IMR-90 (cell line): ENCODE measurements around the gene NXPE3.

ENCODE experiments used
- BHLHE40 ChIP-seq: fragments of 150-350 bp; IDR thresholded peaks from 2 replicates; pipeline ENCODE4 v1.6.1; 2016; ENCODE audit warnings: mild to moderate bottlenecking, low read depth, low read length
- MXI1 ChIP-seq: IDR thresholded peaks from 2 replicates; pipeline ENCODE4 v1.6.1; 2012; ENCODE audit warnings: low read depth, mild to moderate bottlenecking, low read length, moderate library complexity, borderline replicate concordance
- NFE2L2 ChIP-seq: fragments of 150-350 bp; IDR thresholded peaks from 2 replicates; pipeline ENCODE4 v1.6.1; 2016; ENCODE audit warnings: low read depth, mild to moderate bottlenecking, low read length
- POLR2A ChIP-seq: IDR thresholded peaks from 2 replicates; pipeline ENCODE4 v1.6.1; 2012; ENCODE audit warnings: mild to moderate bottlenecking, low read depth, low read length
- RAD21 ChIP-seq: IDR thresholded peaks from 2 replicates; pipeline ENCODE4 v1.6.1; 2012; ENCODE audit warnings: low read length, improper control_type of control experiment
- RCOR1 ChIP-seq: IDR thresholded peaks from 2 replicates; pipeline ENCODE4 v1.6.1; 2012; ENCODE audit warnings: mild to moderate bottlenecking, low read length, improper control_type of control experiment; ENCODE audit not compliant: insufficient replicate concordance
- TF ChIP-seq, protein P1 (sequence below): conservative IDR thresholded peaks from 2 replicates; pipeline ENCODE4 v1.5.1; 2012; ENCODE audit warnings: mild to moderate bottlenecking, low read depth, low read length, improper control_type of control experiment

GRCh38 chr3:101828276-101828675 is 49.3 kb downstream of the NXPE3 start:
- TF ChIP-seq POLR2A, result no peak
- TF ChIP-seq, protein P1, sequence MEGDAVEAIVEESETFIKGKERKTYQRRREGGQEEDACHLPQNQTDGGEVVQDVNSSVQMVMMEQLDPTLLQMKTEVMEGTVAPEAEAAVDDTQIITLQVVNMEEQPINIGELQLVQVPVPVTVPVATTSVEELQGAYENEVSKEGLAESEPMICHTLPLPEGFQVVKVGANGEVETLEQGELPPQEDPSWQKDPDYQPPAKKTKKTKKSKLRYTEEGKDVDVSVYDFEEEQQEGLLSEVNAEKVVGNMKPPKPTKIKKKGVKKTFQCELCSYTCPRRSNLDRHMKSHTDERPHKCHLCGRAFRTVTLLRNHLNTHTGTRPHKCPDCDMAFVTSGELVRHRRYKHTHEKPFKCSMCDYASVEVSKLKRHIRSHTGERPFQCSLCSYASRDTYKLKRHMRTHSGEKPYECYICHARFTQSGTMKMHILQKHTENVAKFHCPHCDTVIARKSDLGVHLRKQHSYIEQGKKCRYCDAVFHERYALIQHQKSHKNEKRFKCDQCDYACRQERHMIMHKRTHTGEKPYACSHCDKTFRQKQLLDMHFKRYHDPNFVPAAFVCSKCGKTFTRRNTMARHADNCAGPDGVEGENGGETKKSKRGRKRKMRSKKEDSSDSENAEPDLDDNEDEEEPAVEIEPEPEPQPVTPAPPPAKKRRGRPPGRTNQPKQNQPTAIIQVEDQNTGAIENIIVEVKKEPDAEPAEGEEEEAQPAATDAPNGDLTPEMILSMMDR, result no peak
- no peak for TF ChIP-seq RAD21
- no peak for TF ChIP-seq BHLHE40
- no peak for TF ChIP-seq NFE2L2
- no peak for TF ChIP-seq MXI1
- TF ChIP-seq RCOR1, result no peak
